Spleen (tissue), 7 donors: ENCODE data around the gene CAMTA1.

Source experiments
- POLR2A ChIP-seq, 3 donors: fragments of 450-650 bp; IDR thresholded peaks; one replicate each; pipeline ENCODE4 v1.5.1; 2017; ENCODE audit warnings: antibody characterized with exemption in 3 of 3, mild to moderate bottlenecking in 1 of 3
- POLR2AphosphoS5 ChIP-seq, 3 donors: sonication (generic); formaldehyde crosslinking; IDR thresholded peaks; one replicate each; pipeline ENCODE4 v1.5.1; 2017; ENCODE audit warnings: antibody characterized with exemption in 3 of 3
- TF ChIP-seq, protein P1 (sequence below), 11 experiments: fragments of 200-600 bp in 7 of 11; fragments of 450-650 bp in 4 of 11; sonication (generic) in 4 of 11; IDR thresholded peaks in 8 of 11; conservative IDR thresholded peaks in 3 of 11; 1 replicate in 7 of 11; 2 replicates in 4 of 11; pipeline versions ENCODE4 v1.4.0 to v1.8.0; 2016 to 2021; ENCODE audit warnings: antibody characterized with exemption in 11 of 11, inconsistent platforms in 4 of 11, mild to moderate bottlenecking in 1 of 11
- donor health status: DM: no; HTN: no; CAD: no; lungs with moderate emphysema.
- donor health status: DM: no; HTN: no; CAD: no.
- donor health status: DM: no; HTN: no; CAD: no.

DNA sequence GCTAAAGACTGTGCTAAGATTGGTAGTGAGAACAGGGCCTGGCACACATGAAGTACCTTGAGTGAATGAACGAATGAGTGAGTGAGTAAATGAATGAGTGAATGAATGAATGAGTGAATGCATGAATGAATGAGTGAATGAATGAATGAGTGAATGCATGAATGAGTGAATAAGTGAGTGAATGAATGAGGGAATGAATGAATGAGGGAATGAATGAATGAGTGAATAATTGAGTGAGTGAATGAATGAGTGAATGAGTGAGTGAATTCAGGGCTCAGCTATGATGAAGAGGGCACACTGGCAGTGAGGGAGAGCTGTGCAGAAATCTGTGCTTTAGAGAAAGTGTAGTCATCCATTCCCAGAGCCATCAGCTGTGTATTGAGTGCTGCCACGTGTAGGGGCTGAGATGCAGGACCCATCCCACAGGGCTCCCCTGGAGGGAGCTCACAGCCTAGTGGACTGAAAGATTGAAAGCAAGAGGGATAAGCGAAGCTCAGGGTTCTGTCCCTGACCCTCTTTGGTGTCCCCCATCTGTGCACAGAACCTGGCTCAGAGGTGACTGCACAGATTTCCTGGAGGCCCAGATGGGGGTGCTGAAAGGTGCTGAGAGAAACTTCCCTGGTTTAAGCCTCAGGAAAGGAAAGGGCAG lies 767.9 kb downstream of the CAMTA1 start:
- TF ChIP-seq POLR2AphosphoS5 (IDR thresholded peaks at IDR 0.05) (no peak), POLR2A (IDR thresholded peaks at IDR 0.05) (no peak)
- TF ChIP-seq, protein P1, sequence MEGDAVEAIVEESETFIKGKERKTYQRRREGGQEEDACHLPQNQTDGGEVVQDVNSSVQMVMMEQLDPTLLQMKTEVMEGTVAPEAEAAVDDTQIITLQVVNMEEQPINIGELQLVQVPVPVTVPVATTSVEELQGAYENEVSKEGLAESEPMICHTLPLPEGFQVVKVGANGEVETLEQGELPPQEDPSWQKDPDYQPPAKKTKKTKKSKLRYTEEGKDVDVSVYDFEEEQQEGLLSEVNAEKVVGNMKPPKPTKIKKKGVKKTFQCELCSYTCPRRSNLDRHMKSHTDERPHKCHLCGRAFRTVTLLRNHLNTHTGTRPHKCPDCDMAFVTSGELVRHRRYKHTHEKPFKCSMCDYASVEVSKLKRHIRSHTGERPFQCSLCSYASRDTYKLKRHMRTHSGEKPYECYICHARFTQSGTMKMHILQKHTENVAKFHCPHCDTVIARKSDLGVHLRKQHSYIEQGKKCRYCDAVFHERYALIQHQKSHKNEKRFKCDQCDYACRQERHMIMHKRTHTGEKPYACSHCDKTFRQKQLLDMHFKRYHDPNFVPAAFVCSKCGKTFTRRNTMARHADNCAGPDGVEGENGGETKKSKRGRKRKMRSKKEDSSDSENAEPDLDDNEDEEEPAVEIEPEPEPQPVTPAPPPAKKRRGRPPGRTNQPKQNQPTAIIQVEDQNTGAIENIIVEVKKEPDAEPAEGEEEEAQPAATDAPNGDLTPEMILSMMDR (IDR thresholded peaks at IDR 0.05 in 8 of 11, conservative IDR thresholded peaks at IDR 0.05 in 3 of 11) = no peak
